ENCODE measurements around the gene SHC3. TPM values are rescaled to one million over a fixed set of nuclear protein-coding genes. Genes with fewer than 3 reads are reported as not detected.

SHC3 gene
- total RNA-seq, 1 donor: 0.36 TPM

- Histone ChIP-seq H2AFZ (ENCODE audit: low read length) (no peak overlapping the region), H3K27ac (ENCODE audit: low read depth, low read length) (no peak overlapping the region), H3K9me3 (ENCODE audit: low read depth, low read length) (no peaks in the 10 kb centered on the region)
Measured at GRCh38 chr9:89058906-89059305, 119.7 kb downstream of the SHC3 start.

GRCh38 chr9:89054865-89055495 lies 123.6 kb downstream of the SHC3 start:
- Histone ChIP-seq H3K36me3 (ENCODE audit: insufficient read depth, low read length) (no peaks in the 10 kb centered on the region), H3K27me3 (ENCODE audit: insufficient read depth, low read length) (no peaks in the 10 kb centered on the region), H3K4me3 (ENCODE audit: insufficient read depth, low read length) (no peak overlapping the region), H4K20me1 (ENCODE audit: insufficient read depth, low read length) (no peaks in the 10 kb centered on the region), H3K4me1 (ENCODE audit: insufficient read depth, low read length) (no peaks in the 10 kb centered on the region), H3K4me2 (ENCODE audit: insufficient read depth, low read length) (no peak overlapping the region), H3K79me2 (ENCODE audit: insufficient read depth, low read length) (no peaks in the 10 kb centered on the region), H3K27ac (ENCODE audit: low read depth, low read length) (no peak overlapping the region), H3K9me3 (ENCODE audit: low read depth, low read length) (no peaks in the 10 kb centered on the region), H2AFZ (ENCODE audit: low read length) (no peak overlapping the region)
- DNase-seq (ENCODE audit: insufficient read length, low spot score, missing footprints): no peak
- no peak for TF ChIP-seq CTCF (IDR thresholded peaks at IDR 0.05; ENCODE audit: extremely low read depth, low read depth, low read length)

More at GRCh38 chr9:89058906-89059305, 119.7 kb downstream of the SHC3 start:
- no peaks in the 10 kb centered on the region for H3K4me1 ChIP-seq (ENCODE audit: insufficient read depth, low read length)
- no peaks in the 10 kb centered on the region for H3K36me3 ChIP-seq (ENCODE audit: insufficient read depth, low read length)
- DNase-seq (ENCODE audit: insufficient read length, low spot score, missing footprints): no peak
- TF ChIP-seq CTCF (IDR thresholded peaks at IDR 0.05; ENCODE audit: extremely low read depth, low read depth, low read length): no peak
- H4K20me1 ChIP-seq (ENCODE audit: insufficient read depth, low read length): no peaks in the 10 kb centered on the region
- no peak overlapping the region for H3K4me2 ChIP-seq (ENCODE audit: insufficient read depth, low read length)
- no peaks in the 10 kb centered on the region for H3K79me2 ChIP-seq (ENCODE audit: insufficient read depth, low read length)
- no peaks in the 10 kb centered on the region for H3K27me3 ChIP-seq (ENCODE audit: insufficient read depth, low read length)
- no peak overlapping the region for H3K4me3 ChIP-seq (ENCODE audit: insufficient read depth, low read length)

- no peak overlapping the region for H3K27ac ChIP-seq (ENCODE audit: low read depth, low read length)
- no peak for DNase-seq (ENCODE audit: insufficient read length, low spot score, missing footprints)
- H3K79me2 ChIP-seq (ENCODE audit: insufficient read depth, low read length): no peaks in the 10 kb centered on the region
- no peaks in the 10 kb centered on the region for H4K20me1 ChIP-seq (ENCODE audit: insufficient read depth, low read length)
- H3K4me3 ChIP-seq (ENCODE audit: insufficient read depth, low read length): no peak overlapping the region
- no peak overlapping the region for H3K4me2 ChIP-seq (ENCODE audit: insufficient read depth, low read length)
- no peaks in the 10 kb centered on the region for H3K9me3 ChIP-seq (ENCODE audit: low read depth, low read length)
- no peaks in the 10 kb centered on the region for H3K27me3 ChIP-seq (ENCODE audit: insufficient read depth, low read length)
- TF ChIP-seq CTCF (IDR thresholded peaks at IDR 0.05; ENCODE audit: extremely low read depth, low read depth, low read length): no peak
- no peaks in the 10 kb centered on the region for H3K4me1 ChIP-seq (ENCODE audit: insufficient read depth, low read length)
- H3K36me3 ChIP-seq (ENCODE audit: insufficient read depth, low read length): no peaks in the 10 kb centered on the region
- H2AFZ ChIP-seq (ENCODE audit: low read length): no peak overlapping the region
Measured at GRCh38 chr9:89053301-89053700, 125.3 kb downstream of the SHC3 start.

GRCh38 chr9:89052470-89053097 lies 126.0 kb downstream of the SHC3 start:
- DNase-seq (ENCODE audit: insufficient read length, low spot score, missing footprints): no peak
- H3K79me2 ChIP-seq (ENCODE audit: insufficient read depth, low read length): no peaks in the 10 kb centered on the region
- H3K4me1 ChIP-seq (ENCODE audit: insufficient read depth, low read length): no peaks in the 10 kb centered on the region
- H3K4me3 ChIP-seq (ENCODE audit: insufficient read depth, low read length): no peak overlapping the region
- no peak overlapping the region for H3K27ac ChIP-seq (ENCODE audit: low read depth, low read length)
- no peak overlapping the region for H2AFZ ChIP-seq (ENCODE audit: low read length)
- no peak for TF ChIP-seq CTCF (IDR thresholded peaks at IDR 0.05; ENCODE audit: extremely low read depth, low read depth, low read length)
- no peaks in the 10 kb centered on the region for H4K20me1 ChIP-seq (ENCODE audit: insufficient read depth, low read length)
- H3K9me3 ChIP-seq (ENCODE audit: low read depth, low read length): no peaks in the 10 kb centered on the region
- H3K4me2 ChIP-seq (ENCODE audit: insufficient read depth, low read length): no peak overlapping the region
- H3K27me3 ChIP-seq (ENCODE audit: insufficient read depth, low read length): no peaks in the 10 kb centered on the region
- no peaks in the 10 kb centered on the region for H3K36me3 ChIP-seq (ENCODE audit: insufficient read depth, low read length)

Measured in osteoblast (primary cell).